Activated naive CD4-positive, alpha-beta T cell treated with anti-CD3 and anti-CD28 coated beads for 36 hours (primary cell): Measurements from ENCODE around the gene KISS1. TPM values are rescaled to one million over a fixed set of nuclear protein-coding genes. Genes with fewer than 3 reads are reported as not detected.

Experiments
- CTCF ChIA-PET: fragments of 350-600 bp; sonication (Branson Sonifier 250); formaldehyde crosslinking; loops from one replicate; lab custom pipeline; 2021; ENCODE audit warnings: antibody characterized with exemption; lab: Charles Lee
- DNase-seq: peaks from one replicate; pipeline ENCODE4 v3.0.0-alpha.2; 2020
- H3K27ac Mint-ChIP-seq: one replicate; pipeline ENCODE4 v1.8.0; 2021; ENCODE audit warnings: mild to moderate bottlenecking, mixed read lengths
- H3K27me3 Mint-ChIP-seq: one replicate; pipeline ENCODE4 v1.8.0; 2021; ENCODE audit warnings: low read depth, mixed read lengths
- H3K36me3 Mint-ChIP-seq: one replicate; pipeline ENCODE4 v1.8.0; 2021; ENCODE audit warnings: low read depth, mixed read lengths
- H3K4me1 Mint-ChIP-seq: one replicate; pipeline ENCODE4 v1.8.0; 2021; ENCODE audit warnings: low read depth, mixed read lengths
- H3K4me3 Mint-ChIP-seq: one replicate; pipeline ENCODE4 v1.8.0; 2021; ENCODE audit warnings: mild to moderate bottlenecking, moderate library complexity, mixed read lengths
- H3K9me3 Mint-ChIP-seq: one replicate; pipeline ENCODE4 v1.8.0; 2021; ENCODE audit warnings: mixed read lengths
- intact Hi-C: fragments of 100-400 bp; cut with micrococcal nuclease; formaldehyde crosslinking; loops from one replicate; pipeline ENCODE4 v1.15.1; 2023
- total RNA-seq, 2 experiments: library from RNA; stranded (reverse); gene quantifications; one replicate each; pipeline ENCODE4 v1.2.3, GENCODE V29; 2021

The KISS1 gene
- total RNA-seq, 2 experiments from 2014 or later = not detected

- CTCF ChIA-PET = interaction anchor here (0.9 to 3.0 kb wide), 3 partner anchors 21 to 136 kb away, joined by 3 to 12 read pairs (median 7); no protein-coding TSS in a partner anchor
- Mint-ChIP-seq H3K27me3 (no peaks in the 10 kb centered on the region), H3K4me3 (no peak overlapping the region), H3K36me3 (no peaks in the 10 kb centered on the region), H3K9me3 (no peaks in the 10 kb centered on the region), H3K27ac (no peak overlapping the region), H3K4me1 (no peaks in the 10 kb centered on the region)
- DNase-seq = no peak
- intact Hi-C loops = no loop called here
These were observed 31.1 kb upstream of the KISS1 start for GRCh38 chr1:204227351-204227750.

GRCh38 chr1:204225841-204226735, 29.8 kb upstream of the KISS1 start:
- Mint-ChIP-seq H3K27me3 (no peaks in the 10 kb centered on the region), H3K4me3 (no peak overlapping the region), H3K9me3 (no peaks in the 10 kb centered on the region), H3K36me3 (no peaks in the 10 kb centered on the region), H3K4me1 (no peaks in the 10 kb centered on the region), H3K27ac (no peak overlapping the region)
- intact Hi-C loops = no loop called here
- DNase-seq = no peak
- CTCF ChIA-PET = interaction anchor here (1.5 kb wide), 1 partner anchor 19 kb away, joined by 7 read pairs; no protein-coding TSS in a partner anchor

- CTCF ChIA-PET = interaction anchor here (0.8 kb wide), 1 partner anchor 18 kb away, joined by 3 read pairs; no protein-coding TSS in a partner anchor
- Mint-ChIP-seq H3K27ac (no peak overlapping the region), H3K4me1 (no peaks in the 10 kb centered on the region), H3K4me3 (no peak overlapping the region), H3K9me3 (no peaks in the 10 kb centered on the region), H3K27me3 (no peaks in the 10 kb centered on the region), H3K36me3 (no peaks in the 10 kb centered on the region)
- intact Hi-C loops = no loop called here
- DNase-seq = no peak
These were observed 28.4 kb upstream of the KISS1 start for GRCh38 chr1:204224655-204225054.

GRCh38 chr1:204223129-204223860, 27.0 kb upstream of the KISS1 start:
- Mint-ChIP-seq H3K27me3 (no peaks in the 10 kb centered on the region), H3K27ac (no peak overlapping the region), H3K4me3 (no peak overlapping the region), H3K4me1 (no peaks in the 10 kb centered on the region), H3K36me3 (no peaks in the 10 kb centered on the region), H3K9me3 (no peaks in the 10 kb centered on the region)
- CTCF ChIA-PET = interaction anchor here (1.0 kb wide), 1 partner anchor 9 kb away, joined by 3 read pairs; the partner anchor contains the start of gene GOLT1A
- no peak for DNase-seq
- intact Hi-C loops = no loop called here

- Mint-ChIP-seq H3K4me3 (no peak overlapping the region), H3K27me3 (no peaks in the 10 kb centered on the region), H3K36me3 (no peaks in the 10 kb centered on the region), H3K9me3 (no peaks in the 10 kb centered on the region), H3K27ac (no peak overlapping the region), H3K4me1 (no peaks in the 10 kb centered on the region)
- CTCF ChIA-PET = interaction anchor here (1.0 kb wide), 1 partner anchor 9 kb away, joined by 3 read pairs; the partner anchor contains the start of gene GOLT1A
- no peak for DNase-seq
- intact Hi-C loops = no loop called here
These were observed 26.4 kb upstream of the KISS1 start for GRCh38 chr1:204222764-204223055.

- Mint-ChIP-seq H3K4me3 (no peak overlapping the region), H3K36me3 (no peaks in the 10 kb centered on the region), H3K4me1 (no peaks in the 10 kb centered on the region), H3K27ac (no peak overlapping the region), H3K9me3 (no peaks in the 10 kb centered on the region), H3K27me3 (no peaks in the 10 kb centered on the region)
- intact Hi-C loops = no loop called here
- no peak for DNase-seq
- CTCF ChIA-PET = no interaction called here
These were observed 25.9 kb upstream of the KISS1 start for GRCh38 chr1:204222006-204222763.

GRCh38 chr1:204221271-204221670, 25.0 kb upstream of the KISS1 start:
- H3K9me3 Mint-ChIP-seq = no peaks in the 10 kb centered on the region
- no peaks in the 10 kb centered on the region for H3K36me3 Mint-ChIP-seq
- H3K27me3 Mint-ChIP-seq = no peaks in the 10 kb centered on the region
- no peak for DNase-seq
- no peak overlapping the region for H3K27ac Mint-ChIP-seq
- H3K4me1 Mint-ChIP-seq = no peaks in the 10 kb centered on the region
- no peak overlapping the region for H3K4me3 Mint-ChIP-seq
- intact Hi-C loops = no loop called here
- CTCF ChIA-PET = no interaction called here

GRCh38 chr1:204219971-204220616, 23.8 kb upstream of the KISS1 start:
- Mint-ChIP-seq H3K27ac (no peak overlapping the region), H3K27me3 (no peaks in the 10 kb centered on the region), H3K4me1 (no peaks in the 10 kb centered on the region), H3K9me3 (no peaks in the 10 kb centered on the region), H3K4me3 (no peak overlapping the region), H3K36me3 (no peaks in the 10 kb centered on the region)
- DNase-seq = no peak
- intact Hi-C loops = no loop called here
- CTCF ChIA-PET = interaction anchor here (0.8 to 1.4 kb wide), 4 partner anchors 13 to 179 kb away, joined by 3 to 6 read pairs (median 4); no protein-coding TSS in a partner anchor

GRCh38 chr1:204218552-204218951, 22.3 kb upstream of the KISS1 start:
- DNase-seq = no peak
- Mint-ChIP-seq H3K36me3 (no peaks in the 10 kb centered on the region), H3K27me3 (no peaks in the 10 kb centered on the region), H3K4me1 (peaks cover 5% of the 10 kb centered on the region), H3K9me3 (no peaks in the 10 kb centered on the region), H3K27ac (no peak overlapping the region), H3K4me3 (no peak overlapping the region)
- intact Hi-C loops = no loop called here
- CTCF ChIA-PET = interaction anchor here (1.4 kb wide), 2 partner anchors 12 to 180 kb away, joined by 3 to 6 read pairs; no protein-coding TSS in a partner anchor

GRCh38 chr1:204217648-204218000, 21.3 kb upstream of the KISS1 start:
- Mint-ChIP-seq H3K4me1 (peaks cover 5% of the 10 kb centered on the region), H3K27me3 (no peaks in the 10 kb centered on the region), H3K36me3 (no peaks in the 10 kb centered on the region), H3K27ac (no peak overlapping the region), H3K4me3 (no peak overlapping the region), H3K9me3 (no peaks in the 10 kb centered on the region)
- DNase-seq = no peak
- CTCF ChIA-PET = interaction anchor here (0.8 to 2.6 kb wide), 2 partner anchors 11 to 106 kb away, joined by 4 to 11 read pairs; no protein-coding TSS in a partner anchor
- intact Hi-C loops = no loop called here

GRCh38 chr1:204216880-204217647, 20.8 kb upstream of the KISS1 start:
- DNase-seq = no peak
- intact Hi-C loops = no loop called here
- CTCF ChIA-PET = interaction anchor here (0.6 to 2.6 kb wide), 4 partner anchors 10 to 147 kb away, joined by 3 to 11 read pairs (median 4); no protein-coding TSS in a partner anchor
- peaks cover 5% of the 10 kb centered on the region for H3K4me1 Mint-ChIP-seq
- H3K9me3 Mint-ChIP-seq = no peaks in the 10 kb centered on the region
- no peak overlapping the region for H3K27ac Mint-ChIP-seq
- no peak overlapping the region for H3K4me3 Mint-ChIP-seq
- H3K27me3 Mint-ChIP-seq = no peaks in the 10 kb centered on the region
- H3K36me3 Mint-ChIP-seq = no peaks in the 10 kb centered on the region
